IMR-90 (cell line): ENCODE measurements around the gene POM121L2. TPM values are rescaled to one million over a fixed set of nuclear protein-coding genes. Genes with fewer than 3 reads are reported as not detected.

Experiments used
- ATAC-seq: fragments of 200-7000 bp; cut with Tn5 transposase; 2 replicates; pipeline ENCODE4 v1.9.1; 2020; ENCODE audit warnings: low read depth, mild to moderate bottlenecking, moderate library complexity
- BruUV-seq: library from RNA; stranded (reverse); fragments of 400-500 nt; replicated peaks from 2 replicates; lab custom pipeline; 2021; lab: Mats Ljungman, UMichigan
- CTCF ChIA-PET: fragments of 300-600 bp; formaldehyde crosslinking; extraction: SDS; loops from one replicate; lab custom pipeline; 2021; ENCODE audit warnings: antibody characterized with exemption; lab: Yijun Ruan, JAX
- POLR2A ChIA-PET: fragments of 300-600 bp; sonication (Branson Sonifier 250); formaldehyde crosslinking; loops from one replicate; lab custom pipeline; 2022; ENCODE audit warnings: antibody characterized with exemption; ENCODE audit not compliant: unreplicated experiment; lab: Charles Lee
- DNase-seq: peaks from one replicate; pipeline ENCODE4 v3.0.0; 2013
- H2AFZ ChIP-seq: replicated peaks from 2 replicates; pipeline ENCODE3; 2013; ENCODE audit warnings: low read length, mild to moderate bottlenecking; ENCODE audit not compliant: poor library complexity
- H2AK5ac ChIP-seq: 2 replicates; pipeline ENCODE4 v1.6.1; 2013; ENCODE audit warnings: low read depth, low read length, inconsistent platforms
- H2AK9ac ChIP-seq: replicated peaks from 2 replicates; pipeline ENCODE3; 2013; ENCODE audit warnings: mild to moderate bottlenecking, low read depth, low read length, moderate library complexity; ENCODE audit not compliant: poor library complexity
- H2BK120ac ChIP-seq: 2 replicates; pipeline ENCODE4 v1.6.1; 2013; ENCODE audit warnings: low read depth, low read length, inconsistent platforms
- H2BK15ac ChIP-seq: 3 replicates; pipeline ENCODE4 v1.6.1; 2013; ENCODE audit warnings: low read depth, low read length, inconsistent platforms
- H2BK20ac ChIP-seq: 2 replicates; pipeline ENCODE4 v1.6.1; 2013; ENCODE audit warnings: low read depth, mild to moderate bottlenecking, inconsistent platforms, low read length, moderate library complexity
- H2BK5ac ChIP-seq: 2 replicates; pipeline ENCODE4 v1.6.1; 2013; ENCODE audit warnings: mild to moderate bottlenecking, low read depth, low read length, inconsistent platforms; ENCODE audit not compliant: poor library complexity, severe bottlenecking
- H3K14ac ChIP-seq: replicated peaks from 2 replicates; pipeline ENCODE4 v1.6.1; 2013; ENCODE audit warnings: low read depth, low read length, inconsistent platforms
- H3K18ac ChIP-seq: 2 replicates; pipeline ENCODE4 v1.6.1; 2013; ENCODE audit warnings: low read depth, low read length, control low read depth
- H3K23ac ChIP-seq: 2 replicates; pipeline ENCODE4 v1.6.1; 2013; ENCODE audit warnings: low read depth, low read length, inconsistent platforms
- H3K27ac ChIP-seq: 2 replicates; pipeline ENCODE4 v1.5.1; 2013; ENCODE audit warnings: mild to moderate bottlenecking, control low read depth, low read length; ENCODE audit not compliant: insufficient read depth
- H3K27me3 ChIP-seq: 2 replicates; pipeline ENCODE4 v1.6.1; 2013; ENCODE audit warnings: low read length; ENCODE audit not compliant: control insufficient read depth, insufficient read depth
- H3K36me3 ChIP-seq: 2 replicates; pipeline ENCODE4 v1.6.1; 2013; ENCODE audit warnings: low read length, mixed read lengths; ENCODE audit not compliant: control insufficient read depth, insufficient read depth
- H3K4ac ChIP-seq: 2 replicates; pipeline ENCODE4 v1.6.1; 2013; ENCODE audit warnings: low read depth, low read length, inconsistent platforms
- H3K4me1 ChIP-seq: 2 replicates; pipeline ENCODE4 v1.6.1; 2013; ENCODE audit warnings: low read length, mixed read lengths; ENCODE audit not compliant: control insufficient read depth, insufficient read depth
- H3K4me2 ChIP-seq: 2 replicates; pipeline ENCODE4 v1.6.1; 2013; ENCODE audit warnings: low read depth, mild to moderate bottlenecking, control low read depth, low read length, moderate library complexity
- H3K4me3 ChIP-seq: 2 replicates; pipeline ENCODE4 v1.5.1; 2013; ENCODE audit warnings: low read depth, mild to moderate bottlenecking, control low read depth, low read length, moderate library complexity; ENCODE audit not compliant: insufficient read depth
- H3K56ac ChIP-seq: 2 replicates; pipeline ENCODE4 v1.6.1; 2013; ENCODE audit warnings: low read length, inconsistent platforms; ENCODE audit not compliant: insufficient read depth; ENCODE audit errors: extremely low read depth
- H3K79me1 ChIP-seq, 2 experiments: 2 replicates each; pipeline ENCODE4 v1.6.1; 2013; ENCODE audit warnings: low read length in 2 of 2, inconsistent platforms in 1 of 2, low read depth in 1 of 2
- H3K9ac ChIP-seq: 2 replicates; pipeline ENCODE4 v1.6.1; 2013; ENCODE audit warnings: low read depth, low read length, control low read depth
- H3K9me1 ChIP-seq: 2 replicates; pipeline ENCODE4 v1.6.1; 2013; ENCODE audit warnings: low read length, inconsistent platforms; ENCODE audit not compliant: insufficient read depth
- H3K9me3 ChIP-seq: 2 replicates; pipeline ENCODE4 v1.6.1; 2013; ENCODE audit warnings: low read length; ENCODE audit not compliant: control insufficient read depth, insufficient read depth
- H4K20me1 ChIP-seq: 2 replicates; pipeline ENCODE4 v1.6.1; 2013; ENCODE audit warnings: low read length, inconsistent platforms; ENCODE audit not compliant: insufficient read depth
- H4K5ac ChIP-seq: 2 replicates; pipeline ENCODE4 v1.6.1; 2013; ENCODE audit warnings: mild to moderate bottlenecking, low read depth, low read length, control low read depth
- H4K8ac ChIP-seq, 2 experiments: 2 replicates each; pipeline ENCODE4 v1.6.1; 2013; ENCODE audit warnings: low read depth in 2 of 2, low read length in 2 of 2, control low read depth in 1 of 2, inconsistent platforms in 1 of 2
- H4K91ac ChIP-seq: 2 replicates; pipeline ENCODE4 v1.6.1; 2013; ENCODE audit warnings: low read depth, low read length, inconsistent platforms; ENCODE audit not compliant: insufficient read depth
- CEBPB ChIP-seq: IDR thresholded peaks from 2 replicates; pipeline ENCODE4 v1.6.1; 2012; ENCODE audit warnings: low read depth, low read length, improper control_type of control experiment
- CTCF ChIP-seq: conservative IDR thresholded peaks from 2 replicates; pipeline ENCODE4 v1.5.1; 2012; ENCODE audit warnings: mild to moderate bottlenecking, low read depth, low read length, improper control_type of control experiment
- MAZ ChIP-seq: IDR thresholded peaks from 2 replicates; pipeline ENCODE4 v1.6.1; 2012; ENCODE audit warnings: low read depth, mild to moderate bottlenecking, low read length, improper control_type of control experiment, moderate library complexity, borderline replicate concordance
- WGBS, 2 experiments: methylation state at CpG; one replicate each; pipeline versions ENCODE4 v1.1.5 to v1.1.7; 2013; ENCODE audit warnings: missing lambda C conversion rate in 2 of 2; ENCODE audit not compliant: insufficient read length in 1 of 2; ENCODE audit errors: extremely low coverage in 2 of 2; 5-methylcytosine and 5-hydroxymethylcytosine counted together
- dilution Hi-C: fragments of 300-500 bp; cut with HindIII; formaldehyde crosslinking; loops from one replicate; pipeline ENCODE4 v1.14.3; 2018; ENCODE audit warnings: low sequenced_read_pairs; ENCODE audit not compliant: unreplicated experiment
- in situ Hi-C: fragments of 300-500 bp; cut with MboI; formaldehyde crosslinking; loops from 3 replicates; pipeline ENCODE4 v1.14.3; 2019; ENCODE audit warnings: low sequenced_read_pairs, inconsistent platforms, mixed read lengths
- intact Hi-C: fragments of 100-400 bp; cut with micrococcal nuclease; formaldehyde crosslinking; loops from 2 replicates; pipeline ENCODE4 v1.10.0; 2022
- polyA plus RNA-seq, 3 experiments: library from polyadenylated mRNA; depleted of rRNA; stranded (reverse); fragments of >200 nt; gene quantifications; 2 replicates each; pipeline ENCODE4 v1.2.3, GENCODE V29; 2012; ENCODE audit warnings: low replicate concordance in 1 of 3
- total RNA-seq: library from RNA; depleted of rRNA; stranded (reverse); fragments of >200 nt; gene quantifications from 2 replicates; pipeline ENCODE4 v1.2.3, GENCODE V29; 2012

The POM121L2 gene
- total and polyA plus RNA-seq, 2 of the 4 experiments (the other 2 are of a cell fraction): not detected

DNA sequence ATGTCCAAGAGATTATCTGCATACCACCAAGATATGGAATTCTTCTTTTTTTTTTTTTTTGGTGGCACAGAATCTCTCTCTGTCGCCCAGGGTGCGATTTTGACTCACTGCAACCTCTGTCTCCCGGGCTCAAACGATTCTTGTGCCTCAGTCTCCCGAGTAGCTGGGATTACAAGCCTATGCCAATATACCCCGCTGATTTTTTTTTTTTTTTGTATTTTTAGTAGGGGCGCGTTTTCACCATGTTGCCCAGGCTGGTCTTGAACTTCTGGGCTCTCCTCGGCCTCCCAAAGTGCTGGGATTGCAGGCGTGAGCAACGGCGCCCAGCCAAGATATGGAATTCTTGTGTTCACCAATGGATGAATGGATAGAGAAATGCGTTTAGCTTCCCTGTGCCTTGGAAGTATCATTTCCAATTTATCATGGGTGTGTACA is 31.0 kb downstream of the POM121L2 start:
- no peaks in the 10 kb centered on the region; the same call in 1 of the 2 replicates for H3K9me1 ChIP-seq
- H3K27me3 ChIP-seq: peaks cover 30% of the 10 kb centered on the region
- BruUV-seq: no TSS peak
- no peak overlapping the region for H2AK5ac ChIP-seq
- CTCF ChIA-PET: interaction anchor here (0.6 kb wide), 1 partner anchor 1651 kb away, joined by 3 read pairs; no protein-coding TSS in a partner anchor
- H3K4ac ChIP-seq: no peak overlapping the region
- H4K91ac ChIP-seq: no peak overlapping the region
- no peak overlapping the region for H3K56ac ChIP-seq
- H3K27ac ChIP-seq: no peak overlapping the region
- no peak overlapping the region for H2BK120ac ChIP-seq
- H3K36me3 ChIP-seq: no peaks in the 10 kb centered on the region
- POLR2A ChIA-PET: no interaction called here
- H2AK9ac ChIP-seq: no peak overlapping the region
- H4K20me1 ChIP-seq: 0 out of 2 replicates have a peak, but pooled peaks cover 3% of the 10 kb centered on the region
- TF ChIP-seq CTCF (no peak), CEBPB (no peak), MAZ (no peak)
- H2BK5ac ChIP-seq: no peak overlapping the region
- H2BK15ac ChIP-seq: no peak overlapping the region
- H4K5ac ChIP-seq: no peak overlapping the region
- H4K8ac ChIP-seq: no peak overlapping the region
- H3K18ac ChIP-seq: no peak overlapping the region
- no peak overlapping the region for H3K4me3 ChIP-seq
- H3K14ac ChIP-seq: no peak overlapping the region
- H3K23ac ChIP-seq: no peak overlapping the region
- H3K9ac ChIP-seq: no peak overlapping the region
- in situ Hi-C loops (no loop called here), dilution Hi-C loops (no loop called here), intact Hi-C loops (loop anchor here (5.0 kb wide), 2 partner anchors 191 to 471 kb away; partner anchors contain the start of gene ZNF184)
- WGBS, 2 experiments: no CpG with 5 or more reads among the region's 13 CpGs
- no peaks in the 10 kb centered on the region for H3K79me1 ChIP-seq
- DNase-seq (no peak), ATAC-seq (no peak)
- no peak overlapping the region for H2BK20ac ChIP-seq
- peaks cover 4% of the 10 kb centered on the region for H3K9me3 ChIP-seq
- no peak overlapping the region for H3K4me2 ChIP-seq
- no peak overlapping the region for H2AFZ ChIP-seq
- H3K4me1 ChIP-seq: no peaks in the 10 kb centered on the region
